Peyer's patch (tissue), 4 donors: ENCODE data around the gene CREB1.

Source experiments
- POLR2A ChIP-seq, 2 donors: fragments of 450-650 bp; IDR thresholded peaks; one replicate each; pipeline ENCODE4 v1.5.1; 2017; ENCODE audit warnings: antibody characterized with exemption in 2 of 2, mild to moderate bottlenecking in 2 of 2, moderate library complexity in 2 of 2
- TF ChIP-seq, protein P1 (sequence below), 6 experiments: fragments of 450-650 bp in 4 of 6; fragments of 200-600 bp in 2 of 6; sonication (generic) in 1 of 6; IDR thresholded peaks; one replicate each; pipeline ENCODE4 v1.5.1; 2017 to 2019; ENCODE audit warnings: antibody characterized with exemption in 6 of 6, mild to moderate bottlenecking in 3 of 6, moderate library complexity in 1 of 6

DNA sequence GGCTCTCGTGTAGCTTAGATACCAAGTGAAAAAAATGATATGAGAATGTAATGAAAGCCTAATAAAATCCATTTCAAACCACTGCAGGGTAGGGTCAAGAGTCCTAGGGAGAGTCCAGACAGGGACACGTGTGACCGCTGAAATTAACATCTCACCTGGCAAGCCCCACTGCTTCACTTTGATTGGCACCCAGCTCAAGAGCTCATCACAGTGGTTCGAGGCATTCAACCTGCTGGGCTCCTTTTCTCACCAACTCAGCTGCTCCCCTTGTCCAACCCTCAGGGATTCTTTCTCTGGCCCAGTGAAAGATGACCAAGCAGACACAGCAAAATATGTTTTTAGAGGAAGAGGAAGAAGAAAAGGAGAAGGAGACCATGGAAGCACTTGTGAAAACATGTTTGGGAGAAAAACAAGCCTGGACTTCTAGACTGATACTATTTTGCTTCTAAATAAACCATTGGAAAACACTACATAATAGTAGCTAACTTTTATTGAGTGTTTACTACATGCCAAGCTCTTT is 49.2 kb upstream of the CREB1 start:
- no peak for TF ChIP-seq POLR2A (IDR thresholded peaks at IDR 0.05)
- TF ChIP-seq, protein P1, sequence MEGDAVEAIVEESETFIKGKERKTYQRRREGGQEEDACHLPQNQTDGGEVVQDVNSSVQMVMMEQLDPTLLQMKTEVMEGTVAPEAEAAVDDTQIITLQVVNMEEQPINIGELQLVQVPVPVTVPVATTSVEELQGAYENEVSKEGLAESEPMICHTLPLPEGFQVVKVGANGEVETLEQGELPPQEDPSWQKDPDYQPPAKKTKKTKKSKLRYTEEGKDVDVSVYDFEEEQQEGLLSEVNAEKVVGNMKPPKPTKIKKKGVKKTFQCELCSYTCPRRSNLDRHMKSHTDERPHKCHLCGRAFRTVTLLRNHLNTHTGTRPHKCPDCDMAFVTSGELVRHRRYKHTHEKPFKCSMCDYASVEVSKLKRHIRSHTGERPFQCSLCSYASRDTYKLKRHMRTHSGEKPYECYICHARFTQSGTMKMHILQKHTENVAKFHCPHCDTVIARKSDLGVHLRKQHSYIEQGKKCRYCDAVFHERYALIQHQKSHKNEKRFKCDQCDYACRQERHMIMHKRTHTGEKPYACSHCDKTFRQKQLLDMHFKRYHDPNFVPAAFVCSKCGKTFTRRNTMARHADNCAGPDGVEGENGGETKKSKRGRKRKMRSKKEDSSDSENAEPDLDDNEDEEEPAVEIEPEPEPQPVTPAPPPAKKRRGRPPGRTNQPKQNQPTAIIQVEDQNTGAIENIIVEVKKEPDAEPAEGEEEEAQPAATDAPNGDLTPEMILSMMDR (IDR thresholded peaks at IDR 0.05), result no peak
